Panc1 (cell line): Measurements from ENCODE around the gene AMZ1. TPM values are rescaled to one million over a fixed set of nuclear protein-coding genes. Genes with fewer than 3 reads are reported as not detected.

Experiments
- ATAC-seq: fragments of 200-7000 bp; cut with Tn5 transposase; 2 replicates; pipeline ENCODE4 v1.9.1; 2020; ENCODE audit warnings: mild to moderate bottlenecking, moderate library complexity
- BruUV-seq: library from RNA; stranded (reverse); fragments of 400-500 nt; replicated peaks from 2 replicates; lab custom pipeline; 2021; lab: Mats Ljungman, UMichigan
- CTCF ChIA-PET: fragments of 300-600 bp; sonication (Branson Sonifier 250); formaldehyde crosslinking; loops from one replicate; lab custom pipeline; 2022; ENCODE audit warnings: antibody characterized with exemption; lab: Charles Lee
- POLR2A ChIA-PET: fragments of 300-600 bp; sonication (Branson Sonifier 250); formaldehyde crosslinking; loops from one replicate; lab custom pipeline; 2022; ENCODE audit warnings: antibody characterized with exemption; lab: Charles Lee
- DNase-seq: peaks from one replicate; pipeline ENCODE4 v3.0.0-alpha.2; 2010; ENCODE audit warnings: low read depth, low spot score
- H3K27ac ChIP-seq: 2 replicates; pipeline ENCODE4 v1.5.1; 2011; ENCODE audit warnings: mild to moderate bottlenecking, low read length, inconsistent platforms
- H3K27me3 ChIP-seq: fragments of 200-500 bp; sonication (Bioruptor generic); 2 replicates; pipeline ENCODE4 v1.6.0; 2014; ENCODE audit warnings: low read length, inconsistent platforms; ENCODE audit not compliant: control insufficient read depth, insufficient read depth
- H3K36me3 ChIP-seq: fragments of 200-500 bp; sonication (Bioruptor generic); 2 replicates; pipeline ENCODE4 v1.5.1; 2014; ENCODE audit warnings: inconsistent platforms, mild to moderate bottlenecking, low read length, moderate library complexity; ENCODE audit not compliant: control insufficient read depth, insufficient read depth
- H3K4me1 ChIP-seq: 2 replicates; pipeline ENCODE4 v1.5.1; 2011; ENCODE audit warnings: inconsistent platforms, mild to moderate bottlenecking, low read length, moderate library complexity; ENCODE audit not compliant: control insufficient read depth, insufficient read depth
- H3K4me3 ChIP-seq, 2 experiments: 2 replicates each; pipeline ENCODE4 v1.5.1; 2011 to 2012; ENCODE audit warnings: low read depth in 2 of 2, low read length in 2 of 2, mild to moderate bottlenecking in 2 of 2, inconsistent platforms in 1 of 2, moderate library complexity in 1 of 2
- H3K9me3 ChIP-seq: fragments of 200-500 bp; sonication (Bioruptor generic); 2 replicates; pipeline ENCODE4 v1.5.1; 2014; ENCODE audit warnings: low read depth, mild to moderate bottlenecking, inconsistent platforms, low read length, moderate library complexity; ENCODE audit not compliant: control insufficient read depth, insufficient read depth
- POLR2AphosphoS5 ChIP-seq: IDR thresholded peaks from 2 replicates; pipeline ENCODE4 v1.6.1; 2012; ENCODE audit warnings: mild to moderate bottlenecking, low read depth, low read length, moderate library complexity
- SIN3A ChIP-seq: IDR thresholded peaks from 2 replicates; pipeline ENCODE4 v1.6.1; 2012; ENCODE audit warnings: low read depth, mild to moderate bottlenecking, low read length, moderate library complexity, borderline replicate concordance; ENCODE audit not compliant: insufficient read depth
- TCF7L2 ChIP-seq: IDR thresholded peaks from 2 replicates; pipeline ENCODE4 v1.6.1; 2011; ENCODE audit warnings: mild to moderate bottlenecking, low read depth, low read length, inconsistent platforms
- in situ Hi-C: cut with HindIII; loops from 2 replicates; pipeline ENCODE4 v1.10.0; 2016; ENCODE audit warnings: low sequenced_read_pairs, low pct_unique_long_range_greater_than_20kb
- intact Hi-C: fragments of 100-400 bp; cut with micrococcal nuclease; formaldehyde crosslinking; loops from one replicate; pipeline ENCODE4 v1.10.0; 2022; ENCODE audit not compliant: unreplicated experiment
- total RNA-seq: library from RNA; stranded (reverse); gene quantifications from one replicate; pipeline ENCODE4 v1.2.1, GENCODE V29; 2021; ENCODE audit not compliant: unreplicated experiment
- TF ChIP-seq, protein P1 (sequence below), 2 experiments: IDR thresholded peaks; 2 replicates each; pipeline ENCODE4 v1.6.1; 2011 to 2012; ENCODE audit warnings: low read depth in 2 of 2, control low read depth in 1 of 2, low read length in 1 of 2, mild to moderate bottlenecking in 1 of 2, moderate library complexity in 1 of 2; ENCODE audit not compliant: insufficient read depth in 1 of 2
- TF ChIP-seq, protein P2 (sequence below): fragments of 450-650 bp; IDR thresholded peaks from 2 replicates; pipeline ENCODE4 v1.5.1; 2017; ENCODE audit warnings: mild to moderate bottlenecking

Gene AMZ1
- total RNA-seq, 1 experiment from 2014 or later: 0.57 TPM

DNA sequence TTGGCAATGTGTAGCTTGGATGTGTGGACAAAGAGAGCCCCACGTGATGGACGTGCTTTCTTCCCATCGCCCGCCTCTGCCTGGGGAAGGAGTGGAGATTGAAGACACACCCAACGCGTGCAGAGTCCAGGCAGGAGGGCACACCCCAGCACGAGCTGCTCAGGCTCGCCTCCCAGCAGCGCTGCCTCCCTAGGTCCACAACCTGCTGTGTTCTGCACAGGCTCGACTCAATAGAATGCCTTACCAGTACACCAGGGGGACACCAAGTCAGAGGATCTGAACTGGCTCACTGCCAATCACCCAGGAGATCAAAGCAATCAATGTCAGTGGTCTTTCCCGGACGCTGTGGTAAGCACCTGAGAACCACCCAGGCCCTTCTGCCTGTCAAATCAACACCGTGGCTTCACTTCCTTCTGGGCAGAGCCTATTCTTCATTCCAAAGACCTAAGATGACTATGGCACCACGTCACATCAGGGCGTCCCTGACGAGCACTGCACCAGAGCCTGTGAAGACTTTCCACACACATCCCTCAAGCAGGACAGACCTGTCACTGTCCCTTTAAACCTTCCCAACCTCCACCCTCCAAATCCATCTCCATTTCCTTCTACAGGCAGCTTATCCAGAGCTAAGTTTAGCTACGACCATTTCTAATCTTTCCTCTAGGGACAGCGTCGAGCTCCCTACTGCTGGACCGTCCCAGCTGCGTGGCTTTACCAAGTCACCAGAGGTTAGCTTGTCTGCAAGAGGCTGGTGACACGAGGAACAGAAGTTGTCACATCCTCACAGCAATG lies 72.3 kb downstream of the AMZ1 start:
- Histone ChIP-seq H3K27ac (peak overlapping the region; percentile 98), H3K36me3 (no peaks in the 10 kb centered on the region), H3K4me3 (peak overlapping the region in 1 of 2 experiments; percentile 28; a peak in 2 of 4 replicates), H3K4me1 (peaks cover 76% of the 10 kb centered on the region), H3K9me3 (no peaks in the 10 kb centered on the region), H3K27me3 (no peaks in the 10 kb centered on the region)
- intact Hi-C loops: no loop called here
- in situ Hi-C loops: no loop called here
- BruUV-seq: no TSS peak
- ChIA-PET POLR2A (interaction anchor here (0.6 kb wide), 1 partner anchor 112 kb away, joined by 3 read pairs; no protein-coding TSS in a partner anchor), CTCF (interaction anchor here (0.9 to 1.1 kb wide), 2 partner anchors 39 to 42 kb away, joined by 3 to 4 read pairs; no protein-coding TSS in a partner anchor)
- peak; percentile 43; the same call in 1 of the 2 replicates for TF ChIP-seq POLR2AphosphoS5
- TF ChIP-seq, protein P1, sequence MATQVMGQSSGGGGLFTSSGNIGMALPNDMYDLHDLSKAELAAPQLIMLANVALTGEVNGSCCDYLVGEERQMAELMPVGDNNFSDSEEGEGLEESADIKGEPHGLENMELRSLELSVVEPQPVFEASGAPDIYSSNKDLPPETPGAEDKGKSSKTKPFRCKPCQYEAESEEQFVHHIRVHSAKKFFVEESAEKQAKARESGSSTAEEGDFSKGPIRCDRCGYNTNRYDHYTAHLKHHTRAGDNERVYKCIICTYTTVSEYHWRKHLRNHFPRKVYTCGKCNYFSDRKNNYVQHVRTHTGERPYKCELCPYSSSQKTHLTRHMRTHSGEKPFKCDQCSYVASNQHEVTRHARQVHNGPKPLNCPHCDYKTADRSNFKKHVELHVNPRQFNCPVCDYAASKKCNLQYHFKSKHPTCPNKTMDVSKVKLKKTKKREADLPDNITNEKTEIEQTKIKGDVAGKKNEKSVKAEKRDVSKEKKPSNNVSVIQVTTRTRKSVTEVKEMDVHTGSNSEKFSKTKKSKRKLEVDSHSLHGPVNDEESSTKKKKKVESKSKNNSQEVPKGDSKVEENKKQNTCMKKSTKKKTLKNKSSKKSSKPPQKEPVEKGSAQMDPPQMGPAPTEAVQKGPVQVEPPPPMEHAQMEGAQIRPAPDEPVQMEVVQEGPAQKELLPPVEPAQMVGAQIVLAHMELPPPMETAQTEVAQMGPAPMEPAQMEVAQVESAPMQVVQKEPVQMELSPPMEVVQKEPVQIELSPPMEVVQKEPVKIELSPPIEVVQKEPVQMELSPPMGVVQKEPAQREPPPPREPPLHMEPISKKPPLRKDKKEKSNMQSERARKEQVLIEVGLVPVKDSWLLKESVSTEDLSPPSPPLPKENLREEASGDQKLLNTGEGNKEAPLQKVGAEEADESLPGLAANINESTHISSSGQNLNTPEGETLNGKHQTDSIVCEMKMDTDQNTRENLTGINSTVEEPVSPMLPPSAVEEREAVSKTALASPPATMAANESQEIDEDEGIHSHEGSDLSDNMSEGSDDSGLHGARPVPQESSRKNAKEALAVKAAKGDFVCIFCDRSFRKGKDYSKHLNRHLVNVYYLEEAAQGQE (IDR thresholded peaks at IDR 0.05; ENCODE audit: insufficient read depth in 1 of 2, low read depth in 2 of 2, low read length in 1 of 2): no peak; a peak in 1 of 4 replicates
- TF ChIP-seq TCF7L2: peak; percentile 93
- ATAC-seq (peak; percentile 68), DNase-seq (peak; percentile 39)

DNA sequence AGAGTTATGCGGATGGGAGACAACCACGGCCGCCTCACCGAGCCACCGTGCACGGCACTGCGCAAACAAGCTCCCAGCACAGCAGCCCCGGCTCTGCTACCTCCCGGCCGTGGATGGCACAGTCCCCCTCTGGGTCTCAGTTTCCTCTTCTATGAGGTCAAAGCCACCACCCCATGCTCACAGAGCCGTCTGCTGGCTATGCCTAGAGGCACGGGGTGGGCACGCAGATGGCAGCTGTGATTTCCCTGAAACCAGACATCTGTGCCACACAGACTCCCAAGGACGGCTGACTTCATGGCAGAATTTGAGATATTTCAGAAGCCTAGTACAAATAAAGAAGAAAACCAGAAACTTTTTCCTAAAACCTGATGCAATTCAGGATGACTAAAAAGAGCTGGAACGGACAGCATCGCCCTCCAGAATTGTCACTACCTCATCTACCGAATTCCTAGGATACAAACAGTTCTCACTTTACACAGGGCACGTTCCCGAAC lies 73.2 kb downstream of the AMZ1 start:
- no peaks in the 10 kb centered on the region for H3K9me3 ChIP-seq
- no peak for TF ChIP-seq SIN3A
- no peaks in the 10 kb centered on the region for H3K36me3 ChIP-seq
- H3K4me1 ChIP-seq: peaks cover 76% of the 10 kb centered on the region
- ATAC-seq (no peak), DNase-seq (no peak)
- TSS peak; percentile 37 for BruUV-seq
- ChIA-PET POLR2A (interaction anchor here (0.6 kb wide), 1 partner anchor 175 kb away, joined by 3 read pairs; no protein-coding TSS in a partner anchor), CTCF (interaction anchor here (0.9 to 1.1 kb wide), 2 partner anchors 40 to 41 kb away, joined by 3 to 4 read pairs; no protein-coding TSS in a partner anchor)
- intact Hi-C loops: no loop called here
- H3K27ac ChIP-seq: peak overlapping the region; percentile 98
- H3K27me3 ChIP-seq: no peaks in the 10 kb centered on the region
- no peak overlapping the region for H3K4me3 ChIP-seq
- in situ Hi-C loops: no loop called here

DNA sequence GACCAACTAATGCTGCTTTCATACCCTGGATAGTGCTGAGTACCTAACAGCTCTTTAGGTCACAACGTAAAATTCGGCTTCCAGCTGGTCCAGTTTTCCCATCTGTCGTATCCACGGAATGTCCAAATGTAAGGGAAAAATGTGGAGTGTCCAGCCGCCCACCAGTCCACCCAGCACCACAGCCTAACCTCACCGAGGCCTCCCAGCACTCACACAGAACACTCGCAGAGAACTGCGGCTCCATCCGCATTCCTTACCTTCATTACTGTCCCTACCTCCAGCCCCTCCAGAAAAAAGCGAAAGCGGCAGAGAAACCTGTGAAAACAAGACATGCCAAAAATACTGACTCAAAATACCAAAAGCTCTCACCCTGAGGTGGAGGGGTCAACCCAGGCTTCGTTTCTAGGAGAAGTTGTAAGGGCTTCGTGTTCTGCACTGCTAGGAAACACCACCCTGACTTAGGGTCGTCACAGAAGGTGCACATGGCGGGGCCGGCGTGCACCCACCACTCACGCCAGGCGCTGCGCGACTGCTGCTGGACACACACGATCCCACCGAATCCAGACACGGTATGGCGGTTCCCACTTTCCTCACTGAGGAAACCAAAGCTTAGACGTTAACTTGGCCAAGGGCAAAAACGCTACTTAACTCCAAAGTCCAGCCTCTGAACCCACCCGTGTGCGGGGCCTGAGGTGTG lies 73.9 kb downstream of the AMZ1 start:
- H3K4me3 ChIP-seq: no peak overlapping the region
- H3K9me3 ChIP-seq: no peaks in the 10 kb centered on the region
- intact Hi-C loops (no loop called here), in situ Hi-C loops (no loop called here)
- peak overlapping the region; percentile 98 for H3K27ac ChIP-seq
- H3K27me3 ChIP-seq: no peaks in the 10 kb centered on the region
- ChIA-PET POLR2A (interaction anchor here (0.6 kb wide), 1 partner anchor 174 kb away, joined by 3 read pairs; no protein-coding TSS in a partner anchor), CTCF (no interaction called here)
- BruUV-seq: no TSS peak
- TF ChIP-seq TCF7L2 (no peak), POLR2AphosphoS5 (no peak), SIN3A (no peak)
- TF ChIP-seq, protein P1 (IDR thresholded peaks at IDR 0.05; ENCODE audit: insufficient read depth in 1 of 2, low read depth in 2 of 2, low read length in 1 of 2): no peak
- TF ChIP-seq, protein P2, sequence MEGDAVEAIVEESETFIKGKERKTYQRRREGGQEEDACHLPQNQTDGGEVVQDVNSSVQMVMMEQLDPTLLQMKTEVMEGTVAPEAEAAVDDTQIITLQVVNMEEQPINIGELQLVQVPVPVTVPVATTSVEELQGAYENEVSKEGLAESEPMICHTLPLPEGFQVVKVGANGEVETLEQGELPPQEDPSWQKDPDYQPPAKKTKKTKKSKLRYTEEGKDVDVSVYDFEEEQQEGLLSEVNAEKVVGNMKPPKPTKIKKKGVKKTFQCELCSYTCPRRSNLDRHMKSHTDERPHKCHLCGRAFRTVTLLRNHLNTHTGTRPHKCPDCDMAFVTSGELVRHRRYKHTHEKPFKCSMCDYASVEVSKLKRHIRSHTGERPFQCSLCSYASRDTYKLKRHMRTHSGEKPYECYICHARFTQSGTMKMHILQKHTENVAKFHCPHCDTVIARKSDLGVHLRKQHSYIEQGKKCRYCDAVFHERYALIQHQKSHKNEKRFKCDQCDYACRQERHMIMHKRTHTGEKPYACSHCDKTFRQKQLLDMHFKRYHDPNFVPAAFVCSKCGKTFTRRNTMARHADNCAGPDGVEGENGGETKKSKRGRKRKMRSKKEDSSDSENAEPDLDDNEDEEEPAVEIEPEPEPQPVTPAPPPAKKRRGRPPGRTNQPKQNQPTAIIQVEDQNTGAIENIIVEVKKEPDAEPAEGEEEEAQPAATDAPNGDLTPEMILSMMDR: no peak
- no peak for ATAC-seq
- H3K4me1 ChIP-seq: peaks cover 69% of the 10 kb centered on the region
- H3K36me3 ChIP-seq: no peaks in the 10 kb centered on the region
- DNase-seq: no peak
